ENCODE results near the gene MFSD2A. TPM values are rescaled to one million over a fixed set of nuclear protein-coding genes. Genes with fewer than 3 reads are reported as not detected.

The MFSD2A gene
- total RNA-seq, 1 donor from 2014 or later: 110 TPM

GRCh38 chr1:39926343-39926793 is 28.6 kb upstream of the MFSD2A start:
- intact Hi-C loops (cut with DNase I): no loop called here
- TF ChIP-seq CTCF (IDR thresholded peaks at IDR 0.05): no peak
- Histone ChIP-seq H3K36me3 (no peaks in the 10 kb centered on the region), H3K4me1 (peaks cover 17% of the 10 kb centered on the region), H3K9me3 (no peaks in the 10 kb centered on the region), H3K27me3 (ENCODE audit: low read depth) (peaks cover 4% of the 10 kb centered on the region), H3K27ac (peak overlapping the region; percentile 6), H3K4me3 (no peak overlapping the region)
- peak; percentile 47 to 54 for ATAC-seq
- no peak for DNase-seq

GRCh38 chr1:39926820-39927219 is 28.1 kb upstream of the MFSD2A start:
- peak; percentile 16 to 25 for ATAC-seq
- DNase-seq: no peak
- Histone ChIP-seq H3K36me3 (no peaks in the 10 kb centered on the region), H3K4me3 (no peak overlapping the region), H3K27ac (peak overlapping the region; percentile 6), H3K9me3 (no peaks in the 10 kb centered on the region), H3K27me3 (ENCODE audit: low read depth) (peaks cover 4% of the 10 kb centered on the region), H3K4me1 (peaks cover 17% of the 10 kb centered on the region)
- no peak for TF ChIP-seq CTCF (IDR thresholded peaks at IDR 0.05)
- intact Hi-C loops (cut with DNase I): no loop called here

- no peak overlapping the region for H3K27ac ChIP-seq
- intact Hi-C loops (cut with DNase I): no loop called here
Observed at GRCh38 chr1:39927538-39927937, 27.4 kb upstream of the MFSD2A start.

GRCh38 chr1:39928809-39929587 is 25.9 kb upstream of the MFSD2A start:
- Histone ChIP-seq H3K27ac (no peak overlapping the region), H3K27me3 (ENCODE audit: low read depth) (no peaks in the 10 kb centered on the region), H3K36me3 (no peaks in the 10 kb centered on the region), H3K9me3 (no peaks in the 10 kb centered on the region), H3K4me3 (no peak overlapping the region), H3K4me1 (peaks cover 29% of the 10 kb centered on the region)
- TF ChIP-seq CTCF (IDR thresholded peaks at IDR 0.05): no peak
- DNase-seq (no peak), ATAC-seq (no peak)
- intact Hi-C loops (cut with DNase I): no loop called here

More at GRCh38 chr1:39927538-39927937, 27.4 kb upstream of the MFSD2A start:
- no peak overlapping the region for H3K4me3 ChIP-seq
- no peaks in the 10 kb centered on the region for H3K27me3 ChIP-seq (ENCODE audit: low read depth)
- H3K4me1 ChIP-seq: peaks cover 17% of the 10 kb centered on the region
- H3K9me3 ChIP-seq: no peaks in the 10 kb centered on the region
- no peaks in the 10 kb centered on the region for H3K36me3 ChIP-seq
- DNase-seq (no peak), ATAC-seq (peak; percentile 59 to 75)
- no peak for TF ChIP-seq CTCF (IDR thresholded peaks at IDR 0.05)

GRCh38 chr1:39933956-39934941 is 20.7 kb upstream of the MFSD2A start:
- no peaks in the 10 kb centered on the region for H3K9me3 ChIP-seq
- peak; percentile 92 for DNase-seq
- H3K36me3 ChIP-seq: no peaks in the 10 kb centered on the region
- peak; percentile 96 to 97 for ATAC-seq
- H3K4me3 ChIP-seq: no peak overlapping the region
- no peaks in the 10 kb centered on the region for H3K27me3 ChIP-seq (ENCODE audit: low read depth)
- peak overlapping the region; percentile 80 for H3K27ac ChIP-seq
- no peak for TF ChIP-seq CTCF (IDR thresholded peaks at IDR 0.05)
- peaks cover 42% of the 10 kb centered on the region for H3K4me1 ChIP-seq
- intact Hi-C loops (cut with DNase I): no loop called here

Measured in lower lobe of right lung (tissue), 2 donors.